Skeletal muscle cell (primary cell): ENCODE measurements around the gene CASP14.
"Not testable (repeated sequence)": the region's sequence is repeated elsewhere in the genome, so short reads cannot be mapped to it uniquely, and the experiment has no call there.

Experiments
- DNase-seq: peaks from one replicate; pipeline ENCODE4 v3.0.0-alpha.2; 2010; ENCODE audit warnings: low read depth
- H3K4me3 ChIP-seq: 2 replicates; pipeline ENCODE4 v1.5.1; 2011; ENCODE audit warnings: low read depth, mild to moderate bottlenecking, control low read depth, low read length, moderate library complexity

Gene CASP14

GRCh38 chr19:15048885-15049541 lies at the start of gene CASP14:
CASP14 (plus strand) TSS chr19:15049480; CDS start chr19:15052252, 2,772 bp downstream.
- no peak within 1 kb of the TSS for H3K4me3 ChIP-seq
- DNase-seq, result no peak

- H3K4me3 ChIP-seq, result no peak overlapping the region
- DNase-seq, result no peak
Measured at GRCh38 chr19:15008308-15008707, 41.0 kb upstream of the CASP14 start.

- DNase-seq, result no peak
- H3K4me3 ChIP-seq, result no peak overlapping the region
Measured at GRCh38 chr19:15010501-15011300, 38.6 kb upstream of the CASP14 start.

- DNase-seq, result no peak
- no peak overlapping the region for H3K4me3 ChIP-seq
Measured at GRCh38 chr19:15014579-15014978, 34.7 kb upstream of the CASP14 start.

- H3K4me3 ChIP-seq, result no peak overlapping the region
- DNase-seq, result no peak
Measured at GRCh38 chr19:15015946-15016542, 33.2 kb upstream of the CASP14 start.

- not testable (repeated sequence) for DNase-seq
Measured at GRCh38 chr19:15018836-15019235, 30.4 kb upstream of the CASP14 start.

GRCh38 chr19:15021286-15022007 lies 27.8 kb upstream of the CASP14 start:
- no peak overlapping the region for H3K4me3 ChIP-seq
- DNase-seq, result no peak

More at GRCh38 chr19:15018836-15019235, 30.4 kb upstream of the CASP14 start:
- H3K4me3 ChIP-seq, result not testable (repeated sequence)

- H3K4me3 ChIP-seq, result no peak overlapping the region
- no peak for DNase-seq
Measured at GRCh38 chr19:15022752-15023151, 26.5 kb upstream of the CASP14 start.

- DNase-seq, result no peak
- H3K4me3 ChIP-seq, result no peak overlapping the region
Measured at GRCh38 chr19:15025217-15025616, 24.1 kb upstream of the CASP14 start.

- H3K4me3 ChIP-seq, result no peak overlapping the region
- DNase-seq, result no peak
Measured at GRCh38 chr19:15028490-15028889, 20.8 kb upstream of the CASP14 start.

- no peak for DNase-seq
- no peak overlapping the region for H3K4me3 ChIP-seq
Measured at GRCh38 chr19:15031675-15032074, 17.6 kb upstream of the CASP14 start.

GRCh38 chr19:15035795-15036311 lies 13.4 kb upstream of the CASP14 start:
- H3K4me3 ChIP-seq, result no peak overlapping the region
- DNase-seq, result no peak

GRCh38 chr19:15037586-15037985 lies 11.7 kb upstream of the CASP14 start:
- DNase-seq, result no peak
- no peak overlapping the region for H3K4me3 ChIP-seq

GRCh38 chr19:15038294-15038693 lies 11.0 kb upstream of the CASP14 start:
- DNase-seq, result peak; percentile 1
- no peak overlapping the region for H3K4me3 ChIP-seq

GRCh38 chr19:15042003-15042402 lies 7.3 kb upstream of the CASP14 start:
- no peak overlapping the region for H3K4me3 ChIP-seq
- DNase-seq, result no peak

GRCh38 chr19:15042826-15043225 lies 6.5 kb upstream of the CASP14 start:
- DNase-seq, result no peak
- H3K4me3 ChIP-seq, result no peak overlapping the region

GRCh38 chr19:15045506-15045905 lies 3.8 kb upstream of the CASP14 start:
- DNase-seq, result no peak
- no peak overlapping the region for H3K4me3 ChIP-seq

GRCh38 chr19:15047680-15048079 lies 1.6 kb upstream of the CASP14 start:
- DNase-seq, result no peak
- no peak overlapping the region for H3K4me3 ChIP-seq

GRCh38 chr19:15048128-15048527 lies 1.2 kb upstream of the CASP14 start:
- H3K4me3 ChIP-seq, result no peak overlapping the region
- no peak for DNase-seq

GRCh38 chr19:15050639-15051038 lies 1.4 kb downstream of the CASP14 start:
- H3K4me3 ChIP-seq, result no peak overlapping the region

More at GRCh38 chr19:15050639-15051038, 1.4 kb downstream of the CASP14 start:
- DNase-seq, result no peak
